ENCODE results near the gene ETV1.

DNA sequence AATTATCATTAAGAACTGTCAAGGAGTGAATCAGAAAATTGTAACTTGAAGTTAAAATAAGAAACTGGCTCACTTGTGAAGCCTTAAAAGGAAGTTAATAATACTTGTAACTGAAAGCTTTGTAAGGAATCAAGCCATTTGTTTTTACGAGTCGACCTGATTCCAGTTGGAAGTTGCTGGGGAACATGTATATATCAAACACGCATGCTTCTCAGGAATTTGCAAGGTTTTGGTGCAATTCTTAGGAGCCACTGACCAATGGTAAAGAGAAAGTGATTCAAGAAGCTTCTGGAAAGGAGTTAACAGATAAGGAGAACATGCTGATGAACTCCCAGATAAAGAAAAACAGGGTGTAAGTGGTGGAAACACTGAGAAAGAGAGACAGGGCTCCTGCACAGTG, 56.4 kb downstream of the ETV1 start:
- no peak for TF ChIP-seq YY1 (IDR thresholded peaks at IDR 0.05; ENCODE audit: insufficient read depth, insufficient read length)
- TF ChIP-seq ZNF274 (IDR thresholded peaks at IDR 0.05; ENCODE audit: low read depth, low read length) = no peak
- TF ChIP-seq SUZ12 (IDR thresholded peaks at IDR 0.05; ENCODE audit: extremely low read depth, insufficient read depth, insufficient read length) = no peak

All from NT2/D1 (cell line).